B cell (primary cell): ENCODE measurements around the gene MATN1. TPM values are rescaled to one million over a fixed set of nuclear protein-coding genes. Genes with fewer than 3 reads are reported as not detected.

Experiments
- ATAC-seq: fragments of 200-7000 bp; cut with Tn5 transposase; one replicate; pipeline ENCODE4 v1.10.0; 2021; ENCODE audit warnings: low read depth, mild to moderate bottlenecking, moderate number of reproducible peaks, moderate library complexity
- CTCF ChIA-PET: fragments of 350-600 bp; sonication (Branson Sonifier 250); formaldehyde crosslinking; loops from one replicate; lab custom pipeline; 2021; ENCODE audit warnings: antibody characterized with exemption, inconsistent platforms; lab: Charles Lee
- POLR2A ChIA-PET: fragments of 350-600 bp; sonication (Branson Sonifier 250); formaldehyde crosslinking; loops from one replicate; lab custom pipeline; 2021; ENCODE audit warnings: antibody characterized with exemption; lab: Charles Lee
- DNase-seq: peaks from one replicate; pipeline ENCODE4 v3.0.0; 2013
- H2AFZ ChIP-seq: 2 replicates; pipeline ENCODE4 v1.6.1; 2012; ENCODE audit warnings: mild to moderate bottlenecking, low read depth, low read length; ENCODE audit not compliant: insufficient read depth, poor library complexity, severe bottlenecking
- H3K27ac ChIP-seq, 2 donors: 1 replicate in 1 of 2; 2 replicates in 1 of 2; pipeline ENCODE4 v1.5.1; 2012 to 2013; ENCODE audit warnings: low read length in 2 of 2, mild to moderate bottlenecking in 2 of 2, moderate library complexity in 1 of 2
- H3K27me3 ChIP-seq, 4 experiments: fragments of 200-600 bp in 1 of 4; sonication (generic) in 1 of 4; replicated peaks in 1 of 4; 1 replicate in 2 of 4; 2 replicates in 2 of 4; pipeline versions ENCODE4 v1.6.1 to v1.7.0; 2013 to 2016; ENCODE audit warnings: low read length in 3 of 4, mild to moderate bottlenecking in 2 of 4, mixed read lengths in 1 of 4, moderate library complexity in 1 of 4; ENCODE audit not compliant: insufficient read depth in 4 of 4, control insufficient read depth in 3 of 4; ENCODE audit errors: control extremely low read depth in 1 of 4
- H3K36me3 ChIP-seq, 2 experiments: replicated peaks in 1 of 2; 1 replicate in 1 of 2; 2 replicates in 1 of 2; pipeline versions ENCODE4 v1.6.1 to v1.7.1; 2013; ENCODE audit warnings: low read length in 1 of 2; ENCODE audit not compliant: insufficient read depth in 2 of 2, control insufficient read depth in 1 of 2; ENCODE audit errors: control extremely low read depth in 1 of 2, extremely low read depth in 1 of 2
- H3K4me1 ChIP-seq, 2 donors: fragments of 200-600 bp in 1 of 2; sonication (generic) in 1 of 2; 1 replicate in 1 of 2; 2 replicates in 1 of 2; pipeline versions ENCODE4 v1.5.1 to v1.6.1; 2013 to 2017; ENCODE audit warnings: low read length in 2 of 2; ENCODE audit not compliant: control insufficient read depth in 2 of 2, insufficient read depth in 2 of 2
- H3K4me2 ChIP-seq: replicated peaks from 2 replicates; pipeline ENCODE3; 2012; ENCODE audit warnings: mild to moderate bottlenecking, low read depth, low read length; ENCODE audit not compliant: poor library complexity, severe bottlenecking
- H3K4me3 ChIP-seq, 5 experiments: fragments of 200-600 bp in 1 of 5; sonication (generic) in 1 of 5; 1 replicate in 3 of 5; 2 replicates in 2 of 5; pipeline versions ENCODE4 v1.5.1 to v1.7.0; 2011 to 2016; ENCODE audit warnings: low read length in 4 of 5, mild to moderate bottlenecking in 4 of 5, low read depth in 2 of 5, control low read depth in 1 of 5, moderate library complexity in 1 of 5; ENCODE audit not compliant: insufficient read depth in 1 of 5; ENCODE audit errors: control extremely low read depth in 1 of 5, extremely low read depth in 1 of 5
- H3K79me2 ChIP-seq: fragments of 200-600 bp; sonication (generic); one replicate; pipeline ENCODE4 v1.6.0; 2016; ENCODE audit warnings: low read length; ENCODE audit not compliant: control insufficient read depth, insufficient read depth
- H3K9ac ChIP-seq: fragments of 200-600 bp; sonication (generic); 2 replicates; pipeline ENCODE4 v1.6.1; 2017; ENCODE audit warnings: mild to moderate bottlenecking, low read length, moderate library complexity
- H3K9me3 ChIP-seq, 3 donors: one replicate each; pipeline versions ENCODE4 v1.6.1 to v1.7.1; 2013; ENCODE audit warnings: low read length in 2 of 3; ENCODE audit not compliant: control insufficient read depth in 2 of 3, insufficient read depth in 1 of 3; ENCODE audit errors: control extremely low read depth in 1 of 3
- H4K20me1 ChIP-seq: 2 replicates; pipeline ENCODE4 v1.6.0; 2012; ENCODE audit warnings: mild to moderate bottlenecking, low read length; ENCODE audit not compliant: insufficient read depth, control insufficient read depth, poor library complexity, severe bottlenecking
- H3K27ac Mint-ChIP-seq: one replicate; pipeline ENCODE4 v1.8.0; 2021; ENCODE audit warnings: mixed read lengths
- H3K27me3 Mint-ChIP-seq: one replicate; pipeline ENCODE4 v1.8.0; 2021; ENCODE audit warnings: mixed read lengths
- H3K4me1 Mint-ChIP-seq: one replicate; pipeline ENCODE4 v1.8.0; 2021; ENCODE audit warnings: mixed read lengths
- H3K4me3 Mint-ChIP-seq: one replicate; pipeline ENCODE4 v1.8.0; 2021; ENCODE audit warnings: mixed read lengths
- H3K9me3 Mint-ChIP-seq: one replicate; pipeline ENCODE4 v1.8.0; 2022; ENCODE audit warnings: mixed read lengths; ENCODE audit not compliant: insufficient read depth
- EZH2 ChIP-seq: IDR thresholded peaks from 2 replicates; pipeline ENCODE4 v1.6.1; 2012; ENCODE audit warnings: borderline replicate concordance, low read depth, mild to moderate bottlenecking, moderate library complexity, low read length; ENCODE audit not compliant: insufficient read depth, poor library complexity, severe bottlenecking
- WGBS: methylation state at CpG from one replicate; pipeline ENCODE4 v1.1.5; 2013; ENCODE audit warnings: missing lambda C conversion rate; ENCODE audit not compliant: insufficient coverage; 5-methylcytosine and 5-hydroxymethylcytosine counted together
- intact Hi-C: fragments of 100-400 bp; cut with micrococcal nuclease; formaldehyde crosslinking; loops from one replicate; pipeline ENCODE4 v1.10.0; 2022
- polyA plus RNA-seq: library from polyadenylated mRNA; depleted of rRNA; stranded (reverse); fragments of >200 nt; gene quantifications from 2 replicates; pipeline ENCODE4 v1.2.3, GENCODE V29; 2012
- total RNA-seq, 2 donors: library from RNA; stranded (reverse); fragments of 120-200 nt in 1 of 2; gene quantifications; 1 replicate in 1 of 2; 2 replicates in 1 of 2; pipeline versions ENCODE4 v1.2.3 to v1.2.4, GENCODE V29; 2013 to 2022
- TF ChIP-seq, protein P1 (sequence below): fragments of 200-600 bp; IDR thresholded peaks from one replicate; pipeline ENCODE4 v1.8.0; 2022; ENCODE audit warnings: antibody characterized with exemption, mild to moderate bottlenecking

MATN1 gene
- total and polyA plus RNA-seq, 2 donors (not counting 1 experiment from before 2014, with no cell fraction given) = 2.5 to 3.2 TPM

DNA sequence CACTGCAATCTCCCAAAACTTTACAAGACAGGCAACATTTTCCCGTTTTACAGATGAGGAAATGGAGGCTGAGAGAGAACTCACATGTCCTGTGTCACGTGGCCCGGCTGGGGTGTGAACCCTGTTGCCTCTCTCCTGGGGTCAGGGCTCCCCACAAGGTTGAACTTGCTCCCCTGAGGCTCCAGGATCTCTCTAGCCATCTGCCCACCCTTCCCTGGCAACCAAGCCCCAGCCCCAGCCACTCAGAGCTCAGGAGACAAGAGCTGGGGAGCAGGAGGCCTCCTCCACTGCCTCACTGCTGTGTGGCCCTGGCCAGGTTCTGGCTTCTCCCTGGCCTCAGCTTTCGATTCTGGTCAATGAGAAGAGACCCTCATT lies 22.4 kb upstream of the MATN1 start:
- WGBS = 50% methylated on average over 3 of the region's 4 CpGs
- no peaks in the 10 kb centered on the region for H3K9me3 ChIP-seq
- peak overlapping the region; percentile 89 for H3K4me3 Mint-ChIP-seq
- no peak for TF ChIP-seq EZH2
- TF ChIP-seq, protein P1, sequence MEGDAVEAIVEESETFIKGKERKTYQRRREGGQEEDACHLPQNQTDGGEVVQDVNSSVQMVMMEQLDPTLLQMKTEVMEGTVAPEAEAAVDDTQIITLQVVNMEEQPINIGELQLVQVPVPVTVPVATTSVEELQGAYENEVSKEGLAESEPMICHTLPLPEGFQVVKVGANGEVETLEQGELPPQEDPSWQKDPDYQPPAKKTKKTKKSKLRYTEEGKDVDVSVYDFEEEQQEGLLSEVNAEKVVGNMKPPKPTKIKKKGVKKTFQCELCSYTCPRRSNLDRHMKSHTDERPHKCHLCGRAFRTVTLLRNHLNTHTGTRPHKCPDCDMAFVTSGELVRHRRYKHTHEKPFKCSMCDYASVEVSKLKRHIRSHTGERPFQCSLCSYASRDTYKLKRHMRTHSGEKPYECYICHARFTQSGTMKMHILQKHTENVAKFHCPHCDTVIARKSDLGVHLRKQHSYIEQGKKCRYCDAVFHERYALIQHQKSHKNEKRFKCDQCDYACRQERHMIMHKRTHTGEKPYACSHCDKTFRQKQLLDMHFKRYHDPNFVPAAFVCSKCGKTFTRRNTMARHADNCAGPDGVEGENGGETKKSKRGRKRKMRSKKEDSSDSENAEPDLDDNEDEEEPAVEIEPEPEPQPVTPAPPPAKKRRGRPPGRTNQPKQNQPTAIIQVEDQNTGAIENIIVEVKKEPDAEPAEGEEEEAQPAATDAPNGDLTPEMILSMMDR = no peak
- DNase-seq = no peak
- peaks cover 99% of the 10 kb centered on the region for H3K4me1 Mint-ChIP-seq
- H3K27ac ChIP-seq = peak overlapping the region; percentile 98 to 100
- H3K27ac Mint-ChIP-seq = peak overlapping the region; percentile 97
- peaks cover 0 to 87% of the 10 kb centered on the region in 2 experiments for H3K36me3 ChIP-seq
- H3K27me3 Mint-ChIP-seq = no peaks in the 10 kb centered on the region
- H3K4me2 ChIP-seq = peak overlapping the region; percentile 94
- peaks cover 100% of the 10 kb centered on the region for H3K79me2 ChIP-seq
- H2AFZ ChIP-seq = no peak overlapping the region
- peaks cover 95% of the 10 kb centered on the region for H4K20me1 ChIP-seq
- no peaks in the 10 kb centered on the region for H3K9me3 Mint-ChIP-seq
- H3K27me3 ChIP-seq = no peaks in the 10 kb centered on the region
- peaks cover 100% of the 10 kb centered on the region in 2 donors for H3K4me1 ChIP-seq
- ATAC-seq = no peak
- ChIA-PET POLR2A (interaction anchor here (0.8 to 10.4 kb wide), 5 partner anchors 10 to 1682 kb away, joined by 3 to 152 read pairs (median 4); partner anchors contain the start of gene LAPTM5), CTCF (interaction anchor here (6.7 to 38.6 kb wide), 3 partner anchors 8 to 33 kb away, joined by 70 to 769 read pairs (median 769); partner anchors contain the start of genes LAPTM5 and MATN1)
- peak overlapping the region; percentile 44 for H3K9ac ChIP-seq
- intact Hi-C loops = loop anchor here (2.0 kb wide), 1 partner anchor 17 kb away; no protein-coding TSS in a partner anchor
- H3K4me3 ChIP-seq = peak overlapping the region in 1 of 5 experiments; percentile 62

DNA sequence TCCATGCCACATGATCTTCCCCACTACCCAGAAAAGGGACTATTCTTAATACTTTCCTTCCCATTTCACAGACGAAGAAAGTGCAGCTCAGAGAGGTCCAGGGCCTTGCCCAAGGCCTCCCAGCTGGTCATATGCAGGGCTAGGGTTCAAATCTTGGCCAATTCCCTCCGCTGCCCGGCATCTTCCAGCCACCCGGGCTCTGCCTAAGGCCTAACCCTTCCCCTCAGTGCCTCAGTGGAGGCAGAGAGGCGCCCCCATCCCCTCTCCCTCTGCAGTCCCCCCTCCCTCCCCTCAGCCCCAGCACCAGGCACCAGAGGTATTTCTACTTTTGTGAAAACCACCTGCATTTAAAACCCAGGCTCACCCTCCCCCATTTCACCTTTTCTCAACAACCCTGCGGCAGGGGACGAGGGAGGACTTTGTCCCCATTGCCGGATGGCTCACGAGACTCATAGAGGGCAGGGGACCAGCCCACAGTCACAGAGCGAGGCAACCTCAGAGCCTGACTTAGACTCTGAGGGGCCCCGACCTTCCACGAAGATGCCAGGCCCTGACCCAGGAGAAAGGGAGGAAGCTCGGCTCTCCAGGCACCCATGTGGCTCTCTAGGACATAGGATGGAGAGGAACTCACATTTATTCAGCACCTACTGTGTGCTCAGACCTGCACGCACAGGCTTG lies 21.9 kb upstream of the MATN1 start:
- Histone ChIP-seq H3K36me3 (peaks cover 0 to 88% of the 10 kb centered on the region in 2 experiments), H3K9me3 (no peaks in the 10 kb centered on the region), H3K27me3 (no peaks in the 10 kb centered on the region), H3K9ac (peak overlapping the region; percentile 44), H3K4me3 (peak overlapping the region in 1 of 5 experiments; percentile 62), H3K27ac (peak overlapping the region; percentile 98 to 100), H3K4me2 (peak overlapping the region; percentile 94), H2AFZ (no peak overlapping the region), H4K20me1 (peaks cover 96% of the 10 kb centered on the region), H3K4me1 (peaks cover 100% of the 10 kb centered on the region in 2 donors), H3K79me2 (peaks cover 100% of the 10 kb centered on the region)
- no peak for TF ChIP-seq EZH2
- TF ChIP-seq, protein P1 = no peak
- Mint-ChIP-seq H3K27ac (peak overlapping the region; percentile 97), H3K4me1 (peaks cover 99% of the 10 kb centered on the region), H3K27me3 (no peaks in the 10 kb centered on the region), H3K4me3 (peak overlapping the region; percentile 89), H3K9me3 (no peaks in the 10 kb centered on the region)
- CTCF ChIA-PET = interaction anchor here (1.9 to 38.6 kb wide), 4 partner anchors 9 to 164 kb away, joined by 5 to 769 read pairs (median 420); partner anchors contain the start of genes LAPTM5 and MATN1
- ATAC-seq (no peak), DNase-seq (no peak)
- WGBS = 61% methylated on average over 13 of the region's 14 CpGs
- POLR2A ChIA-PET = interaction anchor here (0.5 to 10.4 kb wide), 7 partner anchors 10 to 1682 kb away, joined by 3 to 152 read pairs (median 12); partner anchors contain the start of gene LAPTM5
- intact Hi-C loops = loop anchor here (2.0 kb wide), 1 partner anchor 18 kb away; no protein-coding TSS in a partner anchor
